Measurements from ENCODE around the gene TPT1. TPM values are rescaled to one million over a fixed set of nuclear protein-coding genes. Genes with fewer than 3 reads are reported as not detected.

TPT1 gene
- polyA plus RNA-seq, 1 of the 3 experiments (the other 2 are of a cell fraction) = 1,919 TPM

GRCh38 chr13:45331123-45331619 is 9.8 kb downstream of the TPT1 start:
- H3K27ac ChIP-seq (ENCODE audit: low read depth in 2 of 2, low read length in 1 of 2) = peak overlapping the region; percentile 8 to 86; a peak in 2 of 4 replicates
- ChIA-PET CTCF (interaction anchor here (1.1 to 1.9 kb wide), 3 partner anchors 9 to 63 kb away, joined by 5 to 10 read pairs (median 6); partner anchors contain the start of gene TPT1), POLR2A (interaction anchor here (1.6 kb wide), 1 partner anchor 9 kb away, joined by 4 read pairs; no protein-coding TSS in a partner anchor)
- H2AFZ ChIP-seq (ENCODE audit: low read depth) = no peak overlapping the region
- H3K9me2 ChIP-seq = no peaks in the 10 kb centered on the region
- H3K79me2 ChIP-seq (ENCODE audit: insufficient read depth) = peaks cover 9% of the 10 kb centered on the region; the same call in 1 of the 2 replicates
- peaks cover 15 to 20% of the 10 kb centered on the region in 2 experiments for H3K36me3 ChIP-seq (replicated peaks in 1 of 2; ENCODE audit: control insufficient read depth in 1 of 2, insufficient read depth in 2 of 2, low read length in 1 of 2)
- peak overlapping the region; percentile 8; the same call in 1 of the 2 replicates for H3K4me2 ChIP-seq
- H3F3A ChIP-seq (replicated peaks; ENCODE audit: insufficient read depth) = peaks cover 76% of the 10 kb centered on the region
- H3K27me3 ChIP-seq (ENCODE audit: insufficient read depth) = no peaks in the 10 kb centered on the region
- 41% methylated on average over 1 of the region's 1 CpG for WGBS (ENCODE audit: low lambda C conversion rate)
- DNase-seq = no peak
- peak overlapping the region; percentile 27; the same call in 1 of the 2 replicates for H3K9ac ChIP-seq
- peaks cover 5 to 52% of the 10 kb centered on the region in 2 experiments for H3K4me1 ChIP-seq (ENCODE audit: control insufficient read depth in 1 of 2, insufficient read depth in 2 of 2, low read depth in 1 of 2, low read length in 1 of 2)
- TF ChIP-seq MXI1 (IDR thresholded peaks at IDR 0.05; ENCODE audit: low read depth, low read length) = no peak
- no peak for TF ChIP-seq RAD21 (IDR thresholded peaks at IDR 0.05; ENCODE audit: low read length)
- no peak for TF ChIP-seq CHD2 (IDR thresholded peaks at IDR 0.05; ENCODE audit: low read length, partially characterized antibody)
- TF ChIP-seq PBX3 (IDR thresholded peaks at IDR 0.05) = no peak
- no peak for TF ChIP-seq IRF3 (IDR thresholded peaks at IDR 0.05; ENCODE audit: low read depth, low read length)
- no peak for TF ChIP-seq REST (IDR thresholded peaks at IDR 0.05; ENCODE audit: low read depth, low read length)
- no peak for TF ChIP-seq GABPA (IDR thresholded peaks at IDR 0.05; ENCODE audit: low read depth)
- TF ChIP-seq EP300 (IDR thresholded peaks at IDR 0.05; ENCODE audit: borderline replicate concordance in 1 of 2, low read depth in 1 of 2, low read length in 1 of 2) = no peak
- no peak for TF ChIP-seq USF1 (IDR thresholded peaks at IDR 0.05; ENCODE audit: borderline replicate concordance, low read depth)
- TF ChIP-seq ELF1 (IDR thresholded peaks at IDR 0.05) = no peak
- TF ChIP-seq RCOR1 (IDR thresholded peaks at IDR 0.05; ENCODE audit: low read length) = no peak
- 0 out of 2 replicates have a peak, but pooled peaks have one; percentile 2 for TF ChIP-seq JUND (IDR thresholded peaks at IDR 0.05)
- no peak for TF ChIP-seq TEAD4 (IDR thresholded peaks at IDR 0.05; ENCODE audit: borderline replicate concordance, insufficient read depth)
- no peak for TF ChIP-seq SMC3 (IDR thresholded peaks at IDR 0.05; ENCODE audit: low read depth, low read length)
- no peak for TF ChIP-seq YY1 (IDR thresholded peaks at IDR 0.05; ENCODE audit: low read depth)
- TF ChIP-seq POLR2AphosphoS5 (IDR thresholded peaks at IDR 0.05; ENCODE audit: low read depth, low read length) = 0 out of 2 replicates have a peak, but pooled peaks have one; percentile 26
- H3K9me3 ChIP-seq = no peaks in the 10 kb centered on the region
- peaks cover 42% of the 10 kb centered on the region for H4K20me1 ChIP-seq (ENCODE audit: insufficient read depth)
- no peak overlapping the region for H3K4me3 ChIP-seq (ENCODE audit: low read depth in 2 of 2, low read length in 1 of 2)
